GM18873 (cell line): Measurements from ENCODE around the gene HSF5.
"Not testable (repeated sequence)": the region's sequence is repeated elsewhere in the genome, so short reads cannot be mapped to it uniquely, and the experiment has no call there.

Experiments
- ATAC-seq: cut with Tn5 transposase; IDR thresholded peaks from one replicate; pipeline ENCODE4 v1.9.1; 2021; ENCODE audit warnings: mild to moderate bottlenecking, moderate library complexity, moderate number of reproducible peaks; ENCODE audit not compliant: unreplicated experiment, low FRiP score

The HSF5 gene

DNA sequence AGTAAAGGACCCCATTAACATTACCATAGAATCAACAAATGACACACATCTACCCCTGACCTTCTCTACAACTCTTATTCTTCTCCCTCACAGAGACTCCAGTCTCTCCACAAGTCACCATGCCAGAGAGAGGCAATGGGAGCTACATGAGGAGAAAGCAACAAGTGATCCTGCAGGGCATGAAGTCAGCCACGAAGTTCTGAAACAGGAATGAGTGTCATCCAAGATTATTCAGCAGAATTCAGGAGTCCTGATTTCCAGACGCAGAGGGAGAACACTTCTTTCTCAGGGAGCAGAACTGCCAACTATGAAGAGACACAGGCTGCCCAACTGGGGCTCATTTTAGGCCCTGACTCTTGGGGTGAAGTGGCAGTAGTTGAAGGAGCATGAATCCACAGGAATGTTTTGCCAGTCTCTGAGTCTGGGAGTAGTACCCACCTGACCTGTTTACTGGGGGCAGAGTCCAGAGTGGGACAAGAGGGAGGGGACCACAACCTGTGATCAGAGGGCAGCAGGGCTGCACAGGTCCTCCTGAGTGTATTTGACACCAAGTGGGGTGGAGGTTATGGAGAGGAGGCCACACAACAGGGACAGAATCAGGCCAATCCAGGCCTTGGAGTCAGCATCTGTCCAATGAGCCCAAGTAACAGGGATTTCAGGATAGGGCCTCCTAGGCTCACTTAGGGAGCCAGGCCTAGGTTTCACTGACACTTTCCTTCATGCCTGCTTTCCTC is 28.6 kb upstream of the HSF5 start:
- no peak for ATAC-seq

DNA sequence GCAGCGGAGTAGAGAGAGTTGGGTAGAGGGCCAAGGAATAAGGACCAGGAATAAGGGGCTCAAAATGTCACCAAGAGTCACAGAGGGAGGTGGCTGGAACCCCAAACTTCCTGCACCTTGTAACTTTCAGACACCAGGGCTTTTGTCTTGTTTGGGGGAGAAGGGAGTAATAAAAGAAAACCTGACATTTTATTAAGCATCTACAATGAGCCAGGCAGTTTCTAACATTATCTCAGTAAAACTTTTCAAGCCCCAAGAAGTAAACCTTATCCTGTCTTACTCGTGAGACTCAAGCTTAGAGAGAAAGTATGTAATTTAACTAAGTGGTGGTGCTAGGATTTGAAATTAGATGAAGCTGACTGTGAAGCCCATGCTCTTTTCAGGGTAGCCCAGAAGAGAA is 27.1 kb upstream of the HSF5 start:
- ATAC-seq = no peak

DNA sequence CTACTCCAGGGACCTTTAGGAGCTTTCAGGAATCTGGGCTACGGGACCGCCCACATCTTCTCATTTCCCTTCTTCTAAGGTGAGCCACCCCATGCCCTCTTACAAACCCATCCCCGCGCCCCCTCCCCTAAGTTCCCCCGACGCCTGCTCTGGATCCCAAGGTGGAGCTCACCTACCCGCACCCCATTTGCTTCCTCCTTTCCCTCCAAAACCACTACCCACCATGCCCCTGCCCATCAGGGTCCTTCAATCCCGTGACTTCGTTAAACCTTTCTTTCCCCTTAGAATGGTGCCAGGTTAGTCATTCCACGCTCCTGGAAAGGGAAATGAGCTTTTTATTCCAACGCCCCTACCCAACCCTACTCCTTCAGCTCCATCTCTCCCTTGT is 26.6 kb upstream of the HSF5 start:
- ATAC-seq = no peak

DNA sequence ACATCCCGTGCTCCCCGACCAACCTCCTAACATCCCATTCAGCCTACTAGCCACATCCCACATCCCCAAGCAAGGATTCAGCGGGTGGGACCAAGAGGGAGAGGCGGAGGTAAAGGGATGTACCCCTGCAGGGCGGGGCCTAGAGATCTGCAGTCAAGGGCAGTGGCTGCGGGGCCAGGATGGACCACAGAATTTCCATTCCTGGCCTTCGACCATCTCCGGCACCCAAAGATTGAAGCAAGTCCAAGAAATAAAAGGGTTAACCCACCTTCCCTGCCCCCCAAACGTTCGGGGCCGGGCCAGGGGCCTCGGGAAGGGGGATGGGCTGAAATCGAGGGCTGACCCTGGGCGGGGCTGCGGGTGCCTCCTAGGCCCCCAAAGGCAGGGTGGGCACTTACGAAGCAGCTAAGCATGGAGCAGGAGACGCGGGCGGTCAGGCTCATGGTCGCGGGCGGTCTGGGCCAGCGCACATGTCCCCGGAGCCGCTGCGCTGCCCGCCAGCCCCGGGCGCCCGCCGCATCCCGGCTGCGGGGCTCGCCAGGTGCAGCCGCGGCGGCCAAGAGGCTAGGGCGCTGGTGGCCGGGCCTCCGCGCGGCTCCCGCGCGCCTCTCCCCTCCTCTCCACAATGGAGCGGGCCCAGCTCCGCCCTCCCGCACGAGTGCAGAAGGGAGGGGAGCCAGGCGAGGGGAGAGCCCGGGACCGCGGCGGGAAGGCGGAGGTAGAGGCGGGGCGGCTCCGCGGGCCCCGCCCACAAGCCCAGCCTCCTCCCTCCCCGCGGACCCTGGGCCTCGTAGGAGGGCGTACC is 26.0 kb upstream of the HSF5 start, which contains the start of gene MTMR4:
TSS of gene MTMR4 (minus strand) at position 674 of the 805 bp plus-strand sequence. CDS start at position 443, 231 bp downstream.
- no peak for ATAC-seq

DNA sequence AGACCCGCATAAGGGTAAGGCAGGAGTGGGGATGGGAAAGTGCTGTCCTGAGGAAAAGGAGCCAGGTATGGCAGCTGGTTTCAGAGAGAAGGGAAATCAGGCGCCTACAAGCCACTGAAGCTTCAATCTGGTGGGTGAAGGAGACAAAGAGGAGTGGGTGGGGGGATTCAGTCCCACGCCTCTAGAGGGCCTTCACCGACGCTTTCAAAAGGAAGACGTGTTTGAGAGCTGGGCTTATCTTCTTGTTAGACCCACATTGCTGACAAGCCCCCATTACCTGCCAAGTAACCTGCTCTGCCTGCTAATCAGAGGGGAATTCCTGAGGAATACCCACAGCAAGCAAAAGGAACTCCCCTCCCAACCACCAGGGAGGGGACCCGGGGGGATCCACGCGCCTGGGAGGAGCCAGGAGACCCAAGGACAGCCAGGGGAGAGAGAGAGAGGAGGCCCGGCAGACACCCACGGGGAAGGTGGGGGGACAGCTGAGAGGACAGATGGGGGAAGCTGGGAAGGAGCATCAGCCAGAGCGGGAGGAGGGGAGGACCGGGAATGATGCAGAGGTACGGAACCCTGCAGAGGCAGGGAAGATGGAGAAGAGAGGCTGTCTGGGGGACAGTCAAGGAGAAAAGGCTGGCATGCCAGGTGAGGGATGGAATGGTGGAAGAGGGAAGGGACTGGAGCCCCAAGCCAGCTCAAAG is 25.2 kb upstream of the HSF5 start:
- ATAC-seq = no peak

DNA sequence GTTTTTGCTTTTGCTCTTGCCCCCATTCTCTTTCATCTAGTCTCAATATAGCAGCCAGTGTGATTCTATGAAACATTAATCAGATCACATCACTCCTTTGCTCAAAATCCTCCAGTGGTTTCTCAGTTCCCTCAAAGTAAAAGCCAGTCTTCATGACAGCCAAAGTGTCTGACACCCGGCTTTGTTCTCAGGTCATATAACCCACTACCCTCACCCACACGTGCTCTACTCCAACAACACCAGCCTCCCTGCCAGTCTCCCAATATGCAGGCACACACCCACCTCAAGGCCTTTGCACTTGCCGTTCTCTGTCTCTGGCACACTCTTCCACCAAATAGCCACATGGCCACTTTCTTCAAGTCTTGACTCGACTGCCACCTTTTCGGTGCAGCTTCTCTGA is 21.9 kb upstream of the HSF5 start:
- ATAC-seq = no peak

DNA sequence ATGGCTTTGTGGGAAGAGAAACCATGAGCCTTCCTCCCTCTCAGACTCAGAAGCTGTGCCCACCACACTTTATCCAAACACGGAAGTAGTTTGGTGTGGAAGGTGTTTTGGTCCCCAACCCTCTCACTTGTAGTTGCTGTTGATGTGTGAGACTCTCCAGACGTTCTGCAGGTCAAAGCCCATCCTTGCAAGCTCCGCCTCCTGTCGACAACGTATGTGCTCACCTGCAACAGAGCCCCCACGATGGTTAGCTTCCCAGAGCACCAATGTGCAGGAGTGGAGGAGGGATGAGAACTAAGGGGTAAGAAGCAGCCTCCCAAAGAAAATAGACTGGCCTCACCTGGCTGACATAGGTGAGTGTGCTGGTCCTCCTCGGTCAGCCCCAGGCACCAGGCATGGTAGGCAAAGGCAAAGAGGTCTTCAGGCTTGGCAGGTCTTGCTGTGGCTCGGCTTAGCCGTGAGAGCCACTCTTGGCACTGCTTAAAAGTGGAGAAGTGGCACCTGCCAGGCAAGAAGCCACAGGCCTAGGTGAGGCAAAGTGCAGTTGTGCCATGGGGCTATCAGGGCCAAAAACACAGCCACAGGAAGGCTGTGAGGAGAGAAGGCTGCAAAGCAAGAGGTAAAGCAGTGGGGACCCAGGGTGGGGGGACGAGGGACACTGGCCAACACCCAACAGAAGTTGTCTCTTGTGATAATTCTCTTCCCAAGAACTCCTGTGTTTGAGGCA is 20.3 kb upstream of the HSF5 start:
- no peak for ATAC-seq

DNA sequence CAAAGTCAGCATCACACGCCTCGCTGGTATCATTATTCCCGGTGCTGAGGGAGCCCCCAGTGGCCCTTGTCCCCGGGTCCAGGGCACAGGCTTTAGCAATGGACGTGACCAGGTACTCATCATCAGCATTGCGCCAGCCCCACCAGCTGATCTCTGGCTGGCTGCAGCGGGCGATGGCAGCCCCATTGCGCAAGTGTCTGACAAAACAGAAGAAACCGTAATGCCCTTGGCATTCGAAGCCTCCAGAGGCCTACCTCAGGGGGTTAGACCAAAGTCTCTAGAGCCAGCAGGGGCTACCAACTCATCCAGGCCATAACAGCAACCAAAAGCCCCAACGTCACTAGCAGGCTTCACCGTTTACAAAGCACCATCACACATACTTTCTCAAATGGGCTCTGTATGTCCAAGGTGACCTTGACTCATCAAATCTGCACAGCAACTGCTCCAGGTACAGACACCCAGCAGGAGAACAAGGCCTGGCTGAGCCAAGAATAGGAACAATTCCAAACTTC is 19.0 kb upstream of the HSF5 start:
- no peak for ATAC-seq

DNA sequence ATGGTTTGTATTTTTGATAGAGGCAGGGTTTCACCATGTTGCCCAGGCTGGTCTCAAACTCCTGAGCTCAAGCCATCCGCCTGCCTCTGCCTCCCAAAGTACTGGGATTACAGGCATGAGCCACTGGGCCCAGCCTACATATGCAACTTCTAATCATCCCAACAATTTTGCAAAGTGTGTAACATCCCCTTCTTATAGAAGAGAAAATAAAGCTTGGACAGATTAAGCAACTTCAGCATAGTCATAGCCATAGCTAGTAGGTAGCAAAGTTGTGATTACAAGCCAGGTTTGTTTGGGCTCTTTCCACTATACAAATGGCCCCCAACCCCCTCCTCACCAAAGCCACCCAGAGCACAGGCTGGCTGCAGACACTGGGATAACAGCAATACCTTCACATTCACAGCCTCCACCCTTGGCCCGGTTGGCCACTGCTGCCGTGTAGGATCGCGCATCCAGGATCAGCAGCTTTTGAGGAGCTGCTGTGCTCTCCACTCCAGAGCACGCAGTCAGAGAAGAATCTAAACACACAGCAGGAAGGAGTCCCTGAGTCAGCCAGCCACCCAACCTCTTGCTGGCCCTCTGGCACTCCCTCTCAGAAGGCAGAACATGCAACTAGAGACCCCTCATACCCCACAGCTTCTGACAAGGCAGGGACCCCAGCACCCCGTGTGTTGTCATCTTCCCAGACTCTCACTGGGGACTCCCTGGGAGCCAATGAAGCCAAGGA is 18.3 kb upstream of the HSF5 start:
- no peak for ATAC-seq

DNA sequence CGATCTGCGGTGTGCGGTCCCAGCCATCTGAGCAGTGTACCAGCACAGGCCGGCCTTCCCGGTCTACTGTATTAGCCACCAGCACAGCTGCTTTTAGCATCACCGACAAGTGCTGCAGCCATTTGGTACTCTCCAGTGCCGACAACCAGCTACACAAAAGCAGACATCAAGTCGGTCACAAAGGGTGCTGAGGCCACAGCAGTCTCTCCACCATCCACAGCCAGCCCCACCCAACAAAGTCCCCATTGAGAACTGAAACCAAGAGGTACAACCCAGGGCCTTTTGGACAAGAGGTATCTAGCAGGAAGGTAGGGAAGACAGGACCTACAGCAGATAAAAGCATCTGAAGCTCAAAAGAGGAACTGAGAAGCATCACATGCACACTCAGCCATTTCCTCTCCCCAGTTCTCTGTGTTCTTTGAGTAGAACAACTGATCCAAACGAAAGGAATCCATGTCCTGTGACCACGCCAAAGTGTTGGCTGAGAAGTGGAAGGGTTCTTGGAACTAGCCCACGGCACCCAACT is 16.7 kb upstream of the HSF5 start:
- peak; percentile 81 for ATAC-seq

DNA sequence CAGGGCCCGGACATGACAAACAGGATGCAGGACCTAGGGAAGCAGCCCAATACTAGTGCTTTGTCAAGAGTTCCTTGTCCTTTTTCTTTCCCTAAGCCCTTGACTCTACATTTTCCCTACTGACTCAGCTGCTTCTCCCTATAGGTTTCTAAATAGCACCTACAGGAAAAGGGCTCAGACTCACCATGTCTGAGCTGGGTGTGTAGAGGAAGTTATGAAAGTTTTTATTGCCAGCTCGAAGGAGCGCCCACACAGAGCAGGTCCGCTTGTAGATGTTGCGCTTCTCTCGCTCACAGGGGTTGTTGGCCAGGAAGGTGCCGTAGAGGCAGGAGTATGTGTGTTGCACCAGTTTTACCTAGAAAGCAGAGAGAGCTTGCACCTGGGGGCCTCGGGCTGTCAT is 15.7 kb upstream of the HSF5 start:
- ATAC-seq = no peak

DNA sequence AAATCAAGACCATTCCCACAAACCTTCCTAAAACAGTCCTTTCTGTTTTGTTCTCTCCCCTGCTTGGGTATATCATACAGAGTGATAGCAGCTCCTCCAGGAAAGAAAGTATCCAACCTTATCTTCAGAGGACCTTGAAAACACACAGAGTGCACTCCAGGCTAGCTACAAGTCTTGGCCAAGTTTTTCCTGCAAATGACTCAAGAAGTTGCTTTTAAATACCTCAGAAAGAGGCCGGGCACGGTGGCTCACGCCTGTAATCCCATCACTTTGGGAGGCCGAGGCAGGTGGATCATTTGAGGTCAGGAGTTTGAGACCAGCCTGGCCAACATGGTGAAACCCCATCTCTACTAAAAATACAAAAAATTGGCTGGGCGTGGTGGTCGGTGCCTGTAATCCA is 14.9 kb upstream of the HSF5 start:
- not testable (repeated sequence) for ATAC-seq

DNA sequence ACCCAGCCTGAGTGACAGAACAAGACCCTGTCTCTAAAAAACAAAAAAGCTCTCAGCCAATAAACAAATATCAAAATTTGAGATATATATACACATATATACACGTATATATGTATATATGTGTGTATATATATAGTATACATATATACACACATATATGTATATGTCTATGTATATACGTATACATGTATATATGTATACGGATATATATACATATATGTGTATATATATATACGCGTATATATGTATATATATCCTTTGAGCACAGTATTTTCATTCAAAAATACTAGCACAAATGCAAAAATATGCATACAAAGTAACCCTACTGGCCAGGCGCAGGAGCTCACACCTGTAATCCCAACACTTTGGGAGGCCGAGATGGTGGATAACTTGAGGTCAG is 13.2 kb upstream of the HSF5 start:
- no peak for ATAC-seq

DNA sequence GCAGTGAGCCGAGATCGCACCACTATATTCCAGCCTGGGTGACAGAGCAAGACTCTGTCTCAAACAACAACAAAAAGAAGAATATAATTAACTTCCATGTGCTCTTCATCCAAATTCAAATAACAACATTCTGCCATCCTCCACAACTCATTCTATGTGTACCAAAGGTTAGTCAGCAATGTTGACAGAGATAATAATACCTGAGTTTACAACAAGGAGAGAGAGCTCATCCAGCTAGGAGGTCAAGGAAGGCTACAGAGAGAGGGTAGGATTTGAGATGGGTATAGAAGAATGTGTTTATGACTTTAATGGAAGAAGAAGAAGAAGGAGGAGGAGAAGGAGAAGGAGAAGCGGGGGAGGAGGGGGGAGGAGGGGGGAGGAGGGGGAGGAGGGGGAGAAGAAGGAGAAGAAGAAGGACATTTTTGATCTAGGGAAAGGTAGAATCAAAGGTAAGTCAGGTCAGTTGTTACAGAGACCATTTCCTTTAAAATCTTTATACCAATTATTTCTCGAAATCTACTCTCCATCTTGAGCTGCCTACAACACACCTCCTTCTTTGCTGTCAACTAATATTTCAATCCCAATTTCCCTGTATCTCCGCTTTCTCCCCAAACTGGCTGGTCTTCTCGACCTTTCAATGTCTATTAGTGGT is 10.1 kb upstream of the HSF5 start:
- ATAC-seq = no peak

DNA sequence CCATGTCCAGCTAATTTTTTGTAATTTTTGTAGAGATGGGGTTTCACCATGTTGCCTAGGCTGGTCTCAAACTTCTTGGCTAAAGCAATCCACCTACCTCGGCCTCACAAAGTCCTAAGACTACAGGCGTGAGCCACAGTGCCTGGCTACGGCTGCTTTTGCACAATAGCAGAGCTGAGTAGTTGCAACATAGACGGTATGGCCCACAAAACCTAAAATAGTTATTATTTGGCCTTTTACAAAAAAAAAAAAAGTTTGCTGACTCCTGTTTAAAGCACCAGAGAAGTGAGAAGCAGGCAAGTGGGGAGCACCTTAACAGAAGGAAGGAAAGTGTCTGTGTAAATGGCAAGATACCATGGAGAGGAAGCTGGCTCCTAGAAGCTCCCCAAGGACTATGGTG is 5.3 kb upstream of the HSF5 start:
- no peak for ATAC-seq

DNA sequence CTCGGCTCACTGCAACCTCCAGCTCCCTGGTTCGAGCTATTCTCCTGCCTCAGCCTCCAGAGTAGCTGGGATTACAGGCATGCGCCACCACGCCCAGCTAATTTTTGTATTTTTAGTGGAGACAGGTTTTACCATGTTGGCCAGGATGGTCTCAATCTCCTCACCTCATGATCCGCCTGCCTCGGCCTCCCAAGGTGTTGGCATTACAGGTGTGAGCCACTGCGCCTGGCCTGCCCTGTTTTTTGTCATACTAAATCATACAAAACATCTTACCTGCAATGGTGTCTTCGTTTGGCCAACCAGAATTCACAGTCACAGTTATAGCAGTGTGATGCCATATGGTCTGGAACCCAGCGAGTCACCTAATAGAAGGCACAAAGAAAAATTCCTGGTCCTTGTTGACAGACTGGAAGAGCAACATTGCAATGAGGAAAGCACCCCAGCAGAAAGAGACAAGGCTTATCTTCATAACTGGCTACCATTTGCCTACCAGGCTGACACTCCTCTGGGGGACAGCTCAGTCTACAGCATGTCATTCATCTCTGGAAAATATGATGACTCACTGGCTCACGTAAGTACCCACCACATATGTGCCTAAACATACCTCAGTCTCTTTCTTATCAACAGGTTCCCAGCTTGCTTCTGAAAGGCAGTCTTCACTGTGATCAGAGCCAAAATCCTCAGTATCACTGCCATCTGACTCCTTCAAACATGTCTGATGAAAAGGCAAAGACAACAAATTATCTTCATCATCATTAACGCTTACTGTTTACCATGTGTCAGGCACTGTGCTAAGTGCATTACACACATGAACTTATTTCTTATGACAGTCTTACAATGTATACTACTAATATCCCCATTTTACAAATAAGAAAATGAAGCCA is 4.3 kb upstream of the HSF5 start:
- no peak for ATAC-seq

DNA sequence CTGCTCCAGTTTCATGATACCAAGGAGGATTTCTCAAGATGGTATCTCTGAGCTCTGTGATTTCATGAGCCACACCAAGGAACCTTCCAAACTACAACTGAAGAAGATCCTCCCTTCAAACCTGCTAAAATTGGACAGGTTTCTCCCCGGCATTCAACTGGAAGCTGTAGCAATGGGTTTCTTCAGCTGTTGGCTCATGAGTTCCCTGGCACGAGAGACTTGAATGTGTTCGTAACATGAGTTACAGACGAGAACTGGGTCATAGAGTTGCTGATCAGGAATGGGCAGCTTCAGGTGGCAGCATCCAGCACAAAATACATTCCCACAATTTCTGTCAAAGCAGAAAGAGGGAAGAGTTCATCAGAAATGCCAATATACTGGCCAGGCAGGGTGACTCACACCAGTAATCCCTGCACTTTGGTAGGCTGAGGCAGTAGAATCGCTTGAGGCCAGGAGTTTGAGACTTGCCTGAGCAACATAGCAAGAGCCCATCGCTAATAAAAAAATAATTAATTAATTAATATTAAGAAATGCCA is 3.4 kb upstream of the HSF5 start:
- no peak for ATAC-seq

DNA sequence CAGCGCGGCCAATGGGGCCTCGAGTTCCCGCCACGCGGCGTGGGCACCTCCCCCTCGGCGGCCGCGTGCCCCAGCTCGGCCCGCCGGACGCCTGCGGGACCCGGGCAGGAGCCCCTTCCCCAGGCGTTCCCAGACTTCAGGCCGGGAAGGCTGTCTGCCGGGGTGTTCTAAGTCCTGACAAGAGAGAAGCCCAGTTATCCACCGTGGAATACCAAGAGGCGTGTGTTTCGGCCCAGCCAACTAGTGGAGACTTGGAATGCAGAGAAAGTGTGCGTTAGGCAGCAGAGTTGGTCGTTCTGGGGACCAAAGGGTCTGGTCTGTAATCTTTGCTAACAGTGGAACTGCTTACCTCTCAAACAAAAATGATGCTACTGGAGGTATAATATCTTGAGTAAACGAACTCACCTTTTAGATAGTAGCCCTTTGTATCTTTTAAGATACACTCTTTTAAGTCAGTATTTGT is 251 bp upstream of the HSF5 start:
- ATAC-seq = no peak
